HepG2 (cell line): Measurements from ENCODE around the gene PFKL. TPM values are rescaled to one million over a fixed set of nuclear protein-coding genes. Genes with fewer than 3 reads are reported as not detected.

Experiments used
- ATAC-seq: fragments of 200-7000 bp; cut with Tn5 transposase; 3 replicates; pipeline ENCODE4 v1.9.1; 2020; ENCODE audit warnings: mild to moderate bottlenecking, moderate library complexity
- BruUV-seq: library from RNA; stranded (reverse); fragments of 400-500 nt; replicated peaks from 2 replicates; lab custom pipeline; 2021; lab: Mats Ljungman, UMichigan
- CTCF ChIA-PET: fragments of 300-600 bp; formaldehyde crosslinking; extraction: SDS; loops from one replicate; lab custom pipeline; 2021; ENCODE audit warnings: low total read pairs, inconsistent platforms, low intra/inter-chr PET ratio; lab: Yijun Ruan, JAX
- POLR2A ChIA-PET: fragments of 350-600 bp; sonication (Branson Sonifier 250); formaldehyde crosslinking; loops from one replicate; lab custom pipeline; 2020; ENCODE audit warnings: antibody characterized with exemption, inconsistent platforms; lab: Yijun Ruan, JAX
- DNase-seq: peaks from one replicate; pipeline ENCODE4 v3.0.0-alpha.2; 2015; ENCODE audit warnings: low spot score
- FAIRE-seq: peaks from 3 replicates; lab custom pipeline; 2011; peaks lifted over from hg19 to GRCh38; lab: Jason Lieb, UNC
- H2AFZ ChIP-seq: one replicate; pipeline ENCODE4 v1.6.1; 2011; ENCODE audit warnings: low read length, inconsistent platforms
- H3K27ac ChIP-seq: fragments of 300-600 bp; 3 replicates; pipeline ENCODE4 v1.8.0; 2011; ENCODE audit warnings: mixed run types, mild to moderate bottlenecking, mixed read lengths, low read length, inconsistent platforms; ENCODE audit not compliant: insufficient read depth; ENCODE audit errors: extremely low read length
- H3K27me3 ChIP-seq, 2 experiments: fragments of 200-600 bp in 1 of 2; 2 replicates in 1 of 2; 3 replicates in 1 of 2; pipeline versions ENCODE4 v1.6.0 to v1.8.0; 2011; ENCODE audit warnings: low read length in 2 of 2, mild to moderate bottlenecking in 2 of 2, moderate library complexity in 2 of 2, inconsistent platforms in 1 of 2; ENCODE audit not compliant: insufficient read depth in 2 of 2, control insufficient read depth in 1 of 2
- H3K36me3 ChIP-seq, 2 experiments: fragments of 200-600 bp in 1 of 2; replicated peaks in 1 of 2; 2 replicates in 1 of 2; 3 replicates in 1 of 2; pipeline versions ENCODE4 v1.5.1 to v1.8.0; 2011; ENCODE audit warnings: low read length in 2 of 2, inconsistent platforms in 1 of 2; ENCODE audit not compliant: insufficient read depth in 2 of 2, control insufficient read depth in 1 of 2
- H3K4me1 ChIP-seq: 2 replicates; pipeline ENCODE4 v1.5.1; 2012; ENCODE audit warnings: low read length, inconsistent platforms; ENCODE audit not compliant: insufficient read depth
- H3K4me2 ChIP-seq: 2 replicates; pipeline ENCODE4 v1.6.0; 2011; ENCODE audit warnings: low read depth, low read length, inconsistent platforms
- H3K4me3 ChIP-seq, 3 experiments: fragments of 200-600 bp in 1 of 3; sonication (generic), shearing (Covaris generic) in 1 of 3; replicated peaks in 1 of 3; 2 replicates each; pipeline ENCODE4 v1.5.1; 2011 to 2016; ENCODE audit warnings: low read length in 3 of 3, inconsistent platforms in 2 of 3, low read depth in 2 of 3, mild to moderate bottlenecking in 2 of 3, control low read depth in 1 of 3, mixed read lengths in 1 of 3; ENCODE audit not compliant: insufficient read depth in 1 of 3
- H3K79me2 ChIP-seq: one replicate; pipeline ENCODE4 v1.6.1; 2011; ENCODE audit warnings: low read length, inconsistent platforms; ENCODE audit not compliant: insufficient read depth
- H3K9ac ChIP-seq: 2 replicates; pipeline ENCODE4 v1.6.0; 2011; ENCODE audit warnings: mild to moderate bottlenecking, low read depth, low read length, inconsistent platforms; ENCODE audit not compliant: insufficient read depth
- H3K9me3 ChIP-seq: 2 replicates; pipeline ENCODE4 v1.5.1; 2012; ENCODE audit warnings: mild to moderate bottlenecking, low read length
- H4K20me1 ChIP-seq: 2 replicates; pipeline ENCODE4 v1.6.0; 2011; ENCODE audit warnings: inconsistent platforms, mild to moderate bottlenecking, low read length, moderate library complexity; ENCODE audit not compliant: insufficient read depth
- AGO1 ChIP-seq: fragments of 200-400 bp; formaldehyde crosslinking; IDR thresholded peaks from 2 replicates; pipeline ENCODE4 v1.6.1; 2017; ENCODE audit warnings: mild to moderate bottlenecking, low read depth, low read length, moderate library complexity; ENCODE audit not compliant: poor library complexity, severe bottlenecking
- DMTF1 ChIP-seq: sonication (generic); formaldehyde crosslinking; IDR thresholded peaks from 2 replicates; pipeline ENCODE4 v1.4.0; 2020; ENCODE audit warnings: mild to moderate bottlenecking, missing genetic modification reagents
- HOXA3 ChIP-seq: sonication (generic); formaldehyde crosslinking; IDR thresholded peaks from 2 replicates; pipeline ENCODE4 v1.5.0; 2020; ENCODE audit warnings: missing genetic modification reagents
- MNT ChIP-seq: fragments of 450-650 bp; IDR thresholded peaks from 2 replicates; pipeline ENCODE4 v1.6.1; 2016
- SYNCRIP ChIP-seq: fragments of 200-400 bp; formaldehyde crosslinking; IDR thresholded peaks from 2 replicates; pipeline ENCODE4 v1.6.1; 2018; ENCODE audit warnings: mild to moderate bottlenecking, low read depth, low read length; ENCODE audit not compliant: insufficient read depth
- ZFP36L1 ChIP-seq: sonication (generic); formaldehyde crosslinking; IDR thresholded peaks from 2 replicates; pipeline ENCODE4 v1.8.0; 2022; ENCODE audit warnings: mild to moderate bottlenecking, missing genetic modification reagents, moderate library complexity
- ZFX ChIP-seq: sonication (generic); formaldehyde crosslinking; IDR thresholded peaks from 2 replicates; pipeline ENCODE4 v1.4.0; 2020; ENCODE audit warnings: mild to moderate bottlenecking, low read depth, missing genetic modification reagents, moderate library complexity
- ZNF510 ChIP-seq: sonication (generic); formaldehyde crosslinking; IDR thresholded peaks from 2 replicates; pipeline ENCODE4 v1.4.0; 2020; ENCODE audit warnings: low read depth, mild to moderate bottlenecking, missing genetic modification reagents
- WGBS: methylation state at CpG from one replicate; pipeline ENCODE4 v1.1.6; 2017; ENCODE audit warnings: low lambda C conversion rate; 5-methylcytosine and 5-hydroxymethylcytosine counted together
- in situ Hi-C: cut with HindIII; loops from 2 replicates; pipeline ENCODE4 v1.10.0; 2017; ENCODE audit warnings: low pct_unique_long_range_greater_than_20kb; ENCODE audit not compliant: extremely low pct_ligation_motif_present
- intact Hi-C: fragments of 100-400 bp; cut with micrococcal nuclease; formaldehyde crosslinking; loops from one replicate; pipeline ENCODE4 v1.10.0; 2022; ENCODE audit not compliant: unreplicated experiment
- polyA plus RNA-seq, 8 experiments: library from polyadenylated mRNA; depleted of rRNA in 3 of 8; stranded (reverse) in 7 of 8; unstranded in 1 of 8; fragments of >200 nt; fragmentation: Illumina TruSeq in 4 of 8; extraction: Trizol in 4 of 8; gene quantifications; 2 replicates each; pipeline versions ENCODE4 v1.2.1 to v1.2.3, GENCODE V29; 2011 to 2016; ENCODE audit warnings: low read depth in 4 of 8, missing spikeins in 1 of 8, mixed read lengths in 1 of 8; ENCODE audit not compliant: insufficient read depth in 1 of 8
- total RNA-seq, 5 experiments: library from RNA; depleted of rRNA; stranded (reverse); fragments of >200 nt; fragmentation: Illumina TruSeq; extraction: Trizol; gene quantifications; 2 replicates each; pipeline ENCODE4 v1.2.3, GENCODE V29; 2016; ENCODE audit warnings: low read depth in 1 of 5
- TF ChIP-seq, protein P1 (sequence below): sonication (generic); formaldehyde crosslinking; IDR thresholded peaks from 2 replicates; pipeline ENCODE4 v1.8.0; 2022; ENCODE audit warnings: missing genetic modification reagents, mild to moderate bottlenecking, inconsistent platforms, borderline replicate concordance
- TF ChIP-seq, protein P2 (sequence below): sonication (generic); formaldehyde crosslinking; IDR thresholded peaks from 2 replicates; pipeline ENCODE4 v1.4.0; 2020; ENCODE audit warnings: missing genetic modification reagents, borderline replicate concordance

PFKL gene
- total and polyA plus RNA-seq, 2 of the 13 experiments (the other 11 are each of a cell fraction or from before 2014, with no cell fraction given) = 92.8 to 106 TPM

DNA sequence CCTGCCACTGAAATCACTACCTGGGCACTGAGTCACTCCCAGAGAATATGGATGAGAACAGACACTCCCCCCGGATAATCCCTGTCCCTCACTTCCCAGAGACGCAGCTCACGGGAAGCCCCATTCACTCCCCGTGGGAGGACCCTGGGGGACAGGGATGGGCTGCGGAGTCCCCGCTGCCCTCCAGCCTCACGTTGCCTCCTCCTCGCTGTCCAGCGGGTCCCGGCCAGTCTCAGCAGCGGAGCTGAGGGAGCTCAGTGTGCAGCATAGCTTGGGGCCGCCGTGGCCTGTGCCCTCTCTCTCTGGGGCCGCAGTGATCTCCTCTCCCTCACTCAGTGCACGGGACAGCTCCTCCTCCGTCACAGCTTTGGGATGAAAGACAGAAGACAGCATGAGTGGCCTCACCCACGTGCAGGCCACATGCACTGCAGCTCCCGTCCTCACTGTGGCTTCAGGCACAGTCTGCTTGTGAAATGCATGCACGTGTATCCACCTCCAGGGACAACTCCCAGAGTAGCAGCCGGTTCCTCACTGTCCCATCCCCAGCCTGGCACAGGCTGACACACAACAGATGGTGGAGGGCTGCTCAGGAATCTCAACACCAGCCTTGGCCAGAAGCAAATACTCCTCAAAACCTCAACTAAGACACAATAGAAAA, 31.9 kb downstream of the PFKL start:
- Histone ChIP-seq H3K9me3 (no peaks in the 10 kb centered on the region), H4K20me1 (no peaks in the 10 kb centered on the region), H3K27ac (no peak overlapping the region), H3K4me1 (no peaks in the 10 kb centered on the region), H2AFZ (no peak overlapping the region), H3K79me2 (no peaks in the 10 kb centered on the region)
- CTCF ChIA-PET = no interaction called here
- TF ChIP-seq, protein P1, sequence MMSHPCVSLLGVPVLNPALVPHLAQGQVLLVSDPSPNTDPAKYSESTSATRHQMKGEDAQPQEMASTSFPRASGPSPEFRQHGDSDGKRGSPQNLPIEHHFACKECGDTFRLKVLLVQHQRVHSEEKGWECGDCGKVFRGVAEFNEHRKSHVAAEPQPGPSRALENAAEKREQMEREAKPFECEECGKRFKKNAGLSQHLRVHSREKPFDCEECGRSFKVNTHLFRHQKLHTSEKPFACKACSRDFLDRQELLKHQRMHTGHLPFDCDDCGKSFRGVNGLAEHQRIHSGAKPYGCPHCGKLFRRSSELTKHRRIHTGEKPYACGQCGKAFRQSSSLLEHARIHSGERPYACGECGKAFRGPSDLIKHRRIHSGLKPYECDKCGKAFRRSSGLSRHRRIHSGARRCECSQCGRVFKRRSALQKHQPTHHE (CRISPR knock-in tag) = no peak
- TF ChIP-seq AGO1 = peak; percentile 11
- TF ChIP-seq ZNF510 (CRISPR knock-in tag) = no peak
- TF ChIP-seq ZFP36L1 (CRISPR knock-in tag) = no peak
- TF ChIP-seq, all 625 proteins: peak for 1
- DNase-seq (no peak), ATAC-seq (peak; percentile 3; the same call in 2 of the 3 replicates), FAIRE-seq (no peak)
- Histone ChIP-seq H3K4me3 (no peak overlapping the region), H3K27me3 (no peaks in the 10 kb centered on the region), H3K4me2 (no peak overlapping the region), H3K9ac (no peak overlapping the region), H3K36me3 (peaks cover 8 to 16% of the 10 kb centered on the region in 2 experiments; a peak in 4 of 5 replicates)
- in situ Hi-C loops = no loop called here
- intact Hi-C loops = no loop called here
- POLR2A ChIA-PET = no interaction called here
- 93% methylated on average over 13 of the region's 20 CpGs for WGBS
- BruUV-seq = no TSS peak

DNA sequence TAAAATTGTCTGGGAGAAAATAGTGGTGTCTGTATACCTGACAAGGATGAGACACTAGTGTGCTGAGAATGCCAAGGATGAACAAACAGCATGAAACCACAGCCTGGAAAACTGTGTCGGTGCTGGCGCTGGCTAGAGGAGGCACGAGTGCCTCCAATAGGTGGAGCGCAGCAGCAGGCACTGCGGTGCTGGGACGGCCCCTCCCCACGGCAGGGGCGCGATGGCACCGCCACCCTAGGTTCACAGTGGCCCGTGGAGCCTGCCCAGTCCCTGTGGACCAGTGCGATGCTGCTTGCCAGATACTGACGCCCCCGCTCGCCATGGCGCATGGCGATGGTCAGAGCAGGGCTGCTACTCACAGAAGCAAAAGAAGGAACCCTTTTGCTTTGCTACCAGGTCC, 32.5 kb downstream of the PFKL start:
- H3K4me2 ChIP-seq = no peak overlapping the region
- intact Hi-C loops = no loop called here
- TF ChIP-seq SYNCRIP = no peak
- TF ChIP-seq AGO1 = peak; percentile 23
- TF ChIP-seq ZFX (CRISPR knock-in tag) = no peak
- no peak for TF ChIP-seq MNT
- TF ChIP-seq HOXA3 = no peak
- no peak for TF ChIP-seq DMTF1 (CRISPR knock-in tag)
- TF ChIP-seq, protein P2, sequence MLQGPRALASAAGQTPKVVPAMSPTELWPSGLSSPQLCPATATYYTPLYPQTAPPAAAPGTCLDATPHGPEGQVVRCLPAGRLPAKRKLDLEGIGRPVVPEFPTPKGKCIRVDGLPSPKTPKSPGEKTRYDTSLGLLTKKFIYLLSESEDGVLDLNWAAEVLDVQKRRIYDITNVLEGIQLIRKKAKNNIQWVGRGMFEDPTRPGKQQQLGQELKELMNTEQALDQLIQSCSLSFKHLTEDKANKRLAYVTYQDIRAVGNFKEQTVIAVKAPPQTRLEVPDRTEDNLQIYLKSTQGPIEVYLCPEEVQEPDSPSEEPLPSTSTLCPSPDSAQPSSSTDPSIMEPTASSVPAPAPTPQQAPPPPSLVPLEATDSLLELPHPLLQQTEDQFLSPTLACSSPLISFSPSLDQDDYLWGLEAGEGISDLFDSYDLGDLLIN (CRISPR knock-in tag) = no peak

More for the DNA sequence above, 32.5 kb downstream of the PFKL start:
- Histone ChIP-seq H3K27me3 (no peaks in the 10 kb centered on the region), H4K20me1 (no peaks in the 10 kb centered on the region), H3K4me3 (no peak overlapping the region), H3K9ac (no peak overlapping the region), H3K4me1 (peaks cover 3% of the 10 kb centered on the region), H3K27ac (no peak overlapping the region), H2AFZ (no peak overlapping the region), H3K79me2 (no peaks in the 10 kb centered on the region), H3K9me3 (no peaks in the 10 kb centered on the region), H3K36me3 (peaks cover 5 to 15% of the 10 kb centered on the region in 2 experiments; a peak in 4 of 5 replicates)
- no peak for FAIRE-seq
- CTCF ChIA-PET = no interaction called here
- POLR2A ChIA-PET = no interaction called here
- WGBS = 98% methylated on average over 12 of the region's 17 CpGs
- no peak for DNase-seq
- ATAC-seq = 0 out of 3 replicates have a peak, but pooled peaks have one; percentile 0
- no TSS peak for BruUV-seq
- in situ Hi-C loops = no loop called here
